Right atrium auricular region (tissue), 2 donors: ENCODE measurements around the gene UBE3D. TPM values are rescaled to one million over a fixed set of nuclear protein-coding genes. Genes with fewer than 3 reads are reported as not detected.

ENCODE experiments used
- DNase-seq: peaks from one replicate; pipeline ENCODE4 v3.0.0-alpha.2; 2019; ENCODE audit warnings: low spot score
- H3K27ac ChIP-seq, 2 donors: fragments of 200-600 bp; sonication (generic); 1 replicate in 1 of 2; 2 replicates in 1 of 2; pipeline ENCODE4 v1.5.1; 2016 to 2019
- H3K27me3 ChIP-seq, 2 donors: fragments of 200-600 bp; sonication (generic); one replicate each; pipeline versions ENCODE4 v1.5.1 to v1.6.0; 2017 to 2019
- H3K36me3 ChIP-seq: fragments of 200-600 bp; sonication (generic); one replicate; pipeline ENCODE4 v1.5.1; 2016
- H3K4me1 ChIP-seq, 2 donors: fragments of 200-600 bp; sonication (generic); one replicate each; pipeline versions ENCODE4 v1.5.1 to v1.6.0; 2017 to 2019
- H3K4me3 ChIP-seq, 2 donors: fragments of 200-600 bp; sonication (generic); 1 replicate in 1 of 2; 2 replicates in 1 of 2; pipeline ENCODE4 v1.5.1; 2017 to 2019; ENCODE audit warnings: mild to moderate bottlenecking in 1 of 2, moderate library complexity in 1 of 2
- H3K9me3 ChIP-seq, 2 donors: fragments of 200-600 bp; sonication (generic); one replicate each; pipeline ENCODE4 v1.5.1; 2019
- total RNA-seq, 2 donors: library from RNA; depleted of rRNA; stranded (reverse); fragments of >200 nt; gene quantifications; one replicate each; pipeline ENCODE4 v1.1.0, GENCODE V29; 2016
- TF ChIP-seq, protein P1 (sequence below), 2 donors: fragments of 200-600 bp; sonication (generic); IDR thresholded peaks; one replicate each; pipeline ENCODE4 v1.5.1; 2019; ENCODE audit warnings: antibody characterized with exemption in 2 of 2

The UBE3D gene
- total RNA-seq, 2 donors from 2014 or later, result 3.4 to 4.2 TPM

- no peaks in the 10 kb centered on the region for H3K4me1 ChIP-seq
- H3K4me3 ChIP-seq, result no peak overlapping the region
- no peaks in the 10 kb centered on the region for H3K9me3 ChIP-seq
- no peak for DNase-seq
- no peaks in the 10 kb centered on the region for H3K27me3 ChIP-seq
- TF ChIP-seq, protein P1, sequence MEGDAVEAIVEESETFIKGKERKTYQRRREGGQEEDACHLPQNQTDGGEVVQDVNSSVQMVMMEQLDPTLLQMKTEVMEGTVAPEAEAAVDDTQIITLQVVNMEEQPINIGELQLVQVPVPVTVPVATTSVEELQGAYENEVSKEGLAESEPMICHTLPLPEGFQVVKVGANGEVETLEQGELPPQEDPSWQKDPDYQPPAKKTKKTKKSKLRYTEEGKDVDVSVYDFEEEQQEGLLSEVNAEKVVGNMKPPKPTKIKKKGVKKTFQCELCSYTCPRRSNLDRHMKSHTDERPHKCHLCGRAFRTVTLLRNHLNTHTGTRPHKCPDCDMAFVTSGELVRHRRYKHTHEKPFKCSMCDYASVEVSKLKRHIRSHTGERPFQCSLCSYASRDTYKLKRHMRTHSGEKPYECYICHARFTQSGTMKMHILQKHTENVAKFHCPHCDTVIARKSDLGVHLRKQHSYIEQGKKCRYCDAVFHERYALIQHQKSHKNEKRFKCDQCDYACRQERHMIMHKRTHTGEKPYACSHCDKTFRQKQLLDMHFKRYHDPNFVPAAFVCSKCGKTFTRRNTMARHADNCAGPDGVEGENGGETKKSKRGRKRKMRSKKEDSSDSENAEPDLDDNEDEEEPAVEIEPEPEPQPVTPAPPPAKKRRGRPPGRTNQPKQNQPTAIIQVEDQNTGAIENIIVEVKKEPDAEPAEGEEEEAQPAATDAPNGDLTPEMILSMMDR (IDR thresholded peaks at IDR 0.05), result no peak
- H3K27ac ChIP-seq, result no peak overlapping the region
- peaks cover 3% of the 10 kb centered on the region for H3K36me3 ChIP-seq
Measured at GRCh38 chr6:83053678-83054077, 12.0 kb downstream of the UBE3D start.

DNA sequence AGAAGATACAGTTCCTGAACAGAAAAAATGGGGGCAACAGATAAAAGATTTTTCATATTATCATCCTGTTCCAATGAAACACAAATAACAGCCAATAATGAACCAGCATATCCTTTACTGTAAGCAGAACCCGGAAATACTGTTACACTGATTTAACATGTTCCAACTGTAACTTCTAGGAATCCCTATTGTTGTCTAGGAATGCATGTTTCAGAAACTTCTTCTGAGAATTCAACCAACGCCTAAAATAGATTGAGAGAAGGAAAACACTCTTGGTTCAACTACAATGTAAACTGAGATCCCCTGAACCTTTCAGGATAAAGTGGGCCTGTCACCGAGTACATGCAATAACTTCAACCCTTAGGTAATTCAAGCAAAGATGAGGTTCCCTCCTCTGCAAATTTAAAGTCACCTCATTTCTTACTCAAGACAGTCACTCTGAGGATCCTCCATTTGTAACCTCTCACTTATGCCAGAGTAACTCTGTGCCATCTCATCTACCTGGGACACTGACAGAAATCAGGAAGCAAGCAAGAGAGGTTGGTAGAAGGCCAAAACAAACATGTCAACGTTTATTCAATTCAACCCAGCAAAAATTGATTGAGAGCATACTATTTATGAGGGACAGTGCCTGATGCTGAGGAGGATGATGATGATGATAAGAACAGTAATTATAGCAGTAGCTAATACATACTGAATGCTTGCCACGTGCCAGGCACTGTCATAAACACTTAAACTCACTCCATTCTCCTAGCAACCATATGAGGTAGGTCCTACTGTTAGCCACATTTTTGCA lies 14.1 kb downstream of the UBE3D start:
- Histone ChIP-seq H3K4me3 (no peak overlapping the region), H3K27ac (no peak overlapping the region), H3K27me3 (no peaks in the 10 kb centered on the region), H3K4me1 (no peaks in the 10 kb centered on the region), H3K9me3 (no peaks in the 10 kb centered on the region), H3K36me3 (peaks cover 3% of the 10 kb centered on the region)
- TF ChIP-seq, protein P1 (IDR thresholded peaks at IDR 0.05), result no peak
- DNase-seq, result no peak

- H3K27me3 ChIP-seq, result no peaks in the 10 kb centered on the region
- TF ChIP-seq, protein P1 (IDR thresholded peaks at IDR 0.05), result no peak
- H3K36me3 ChIP-seq, result no peaks in the 10 kb centered on the region
- H3K4me3 ChIP-seq, result no peak overlapping the region
- H3K9me3 ChIP-seq, result no peaks in the 10 kb centered on the region
- DNase-seq, result no peak
- H3K4me1 ChIP-seq, result no peaks in the 10 kb centered on the region
- H3K27ac ChIP-seq, result no peak overlapping the region
Measured at GRCh38 chr6:83047065-83047754, 18.4 kb downstream of the UBE3D start.

DNA sequence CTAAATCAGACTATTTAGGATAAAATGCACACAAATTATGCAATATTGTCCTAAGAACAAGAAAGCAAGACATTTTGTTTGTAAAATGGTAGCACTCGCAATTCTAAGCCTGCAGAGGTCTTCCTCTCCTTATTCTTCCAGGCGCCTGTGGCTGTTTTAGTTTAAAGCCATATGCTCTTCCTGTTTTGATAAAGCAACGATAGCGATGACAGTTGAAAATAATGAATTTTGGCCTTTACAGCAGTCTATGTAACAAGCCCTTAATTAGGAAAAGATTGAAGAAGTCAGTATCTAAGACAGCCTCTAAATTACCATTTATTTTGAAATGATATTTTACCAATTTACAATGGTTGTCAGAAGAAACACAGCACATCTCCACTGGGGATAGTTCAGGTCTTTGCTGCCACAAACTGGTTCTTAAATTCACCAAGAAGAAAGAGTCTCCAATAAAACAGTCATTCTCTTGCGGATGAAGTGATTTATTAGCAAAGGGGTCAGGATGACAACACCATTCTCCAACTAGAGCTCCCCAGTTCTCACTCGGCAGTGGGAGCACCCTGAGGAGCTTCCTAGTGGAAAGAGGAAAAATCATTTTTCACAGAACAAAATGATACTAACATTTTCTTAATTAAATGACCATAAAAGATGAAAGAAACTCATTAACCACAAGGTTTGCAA lies 21.4 kb downstream of the UBE3D start:
- DNase-seq, result no peak
- Histone ChIP-seq H3K9me3 (no peaks in the 10 kb centered on the region), H3K36me3 (no peaks in the 10 kb centered on the region), H3K4me3 (no peak overlapping the region), H3K4me1 (no peaks in the 10 kb centered on the region), H3K27me3 (no peaks in the 10 kb centered on the region), H3K27ac (no peak overlapping the region)
- TF ChIP-seq, protein P1 (IDR thresholded peaks at IDR 0.05), result no peak

- H3K27ac ChIP-seq, result no peak overlapping the region
Measured at GRCh38 chr6:83042467-83043053, 23.1 kb downstream of the UBE3D start.

More at GRCh38 chr6:83042467-83043053, 23.1 kb downstream of the UBE3D start:
- DNase-seq, result no peak
- Histone ChIP-seq H3K4me3 (no peak overlapping the region), H3K4me1 (no peaks in the 10 kb centered on the region), H3K36me3 (no peaks in the 10 kb centered on the region), H3K9me3 (no peaks in the 10 kb centered on the region), H3K27me3 (no peaks in the 10 kb centered on the region)
- TF ChIP-seq, protein P1 (IDR thresholded peaks at IDR 0.05), result no peak
